Stimulated activated CD8-positive, alpha-beta memory T cell treated with anti-CD3 and anti-CD28 coated beads, Interleukin-7, amount 100 ng/mL, for 4 hours (primary cell): ENCODE results near the gene C16orf96.
"Not testable (repeated sequence)": the region's sequence is repeated elsewhere in the genome, so short reads cannot be mapped to it uniquely, and the experiment has no call there.

Experiments used
- DNase-seq, 2 donors: peaks; one replicate each; pipeline ENCODE4 v3.0.0-alpha.2; 2020; ENCODE audit warnings: low read depth in 2 of 2

The C16orf96 gene

DNA sequence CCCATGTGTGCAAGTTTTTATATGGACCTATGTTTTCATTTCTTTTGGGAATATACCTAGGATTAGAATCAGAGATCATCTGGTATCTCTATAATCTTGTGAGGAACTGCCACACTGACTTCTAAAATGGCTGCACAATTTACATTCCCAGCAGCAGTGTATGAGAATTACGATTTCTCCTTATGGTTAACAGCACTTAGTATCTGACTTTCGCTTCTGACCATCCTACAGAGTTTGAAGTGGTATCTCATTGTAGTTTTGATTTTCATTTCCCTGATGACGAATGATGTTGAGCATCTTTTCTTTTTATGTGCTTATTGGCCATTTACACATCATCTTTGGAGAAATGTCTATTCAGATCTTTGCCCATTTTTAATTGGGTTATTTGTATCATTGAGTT lies 10.0 kb downstream of the C16orf96 start:
- DNase-seq, result no peak

DNA sequence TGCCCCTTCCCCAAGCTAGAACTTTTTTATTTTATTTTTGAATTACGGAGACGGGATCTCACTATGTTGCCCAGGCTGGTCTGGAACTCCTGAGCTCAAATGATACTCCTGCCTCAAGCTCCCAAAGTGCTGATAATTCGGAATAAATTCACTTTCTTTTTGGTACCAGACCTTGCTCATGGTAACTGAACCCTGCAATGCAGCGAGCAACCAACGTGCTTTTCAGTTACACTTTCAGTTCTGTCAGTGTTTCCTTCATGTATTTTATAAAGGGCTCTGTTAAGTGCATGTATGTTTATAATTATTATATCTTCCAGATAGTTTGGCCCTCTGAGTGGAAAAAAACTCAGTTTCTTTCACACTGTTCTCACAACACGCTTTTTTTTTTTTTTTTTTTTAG lies 13.9 kb downstream of the C16orf96 start:
- DNase-seq, result no peak

DNA sequence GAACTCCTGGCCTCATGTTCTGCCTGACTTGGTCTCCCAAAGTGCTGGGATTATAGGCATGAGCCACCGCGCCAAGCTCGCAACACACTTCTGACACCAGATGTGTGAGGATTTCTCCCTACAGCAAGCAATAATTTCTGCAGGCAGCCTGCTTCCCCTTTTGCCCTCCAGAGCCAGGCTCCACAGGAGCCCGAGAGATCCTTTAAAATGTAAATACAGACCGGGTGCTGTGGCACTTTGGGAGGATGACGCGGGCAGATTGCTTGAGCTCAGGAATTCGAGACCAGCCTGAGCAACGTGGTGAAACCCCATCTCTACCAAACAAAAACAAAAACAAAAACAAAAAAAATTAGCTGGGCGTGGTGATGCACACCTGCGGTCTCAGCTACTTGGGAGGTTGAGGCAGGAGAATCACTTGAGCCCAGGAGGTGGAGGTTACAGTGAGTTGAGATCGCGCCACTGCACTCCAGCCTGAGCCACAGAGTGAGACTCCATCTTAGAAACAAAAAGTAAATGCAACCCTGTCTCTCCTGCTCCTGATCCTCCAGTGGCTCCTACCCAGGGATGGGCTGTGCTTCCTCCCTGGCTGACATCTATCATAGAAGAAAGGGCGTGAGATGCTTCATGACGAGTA lies 14.7 kb downstream of the C16orf96 start:
- DNase-seq, result no peak

DNA sequence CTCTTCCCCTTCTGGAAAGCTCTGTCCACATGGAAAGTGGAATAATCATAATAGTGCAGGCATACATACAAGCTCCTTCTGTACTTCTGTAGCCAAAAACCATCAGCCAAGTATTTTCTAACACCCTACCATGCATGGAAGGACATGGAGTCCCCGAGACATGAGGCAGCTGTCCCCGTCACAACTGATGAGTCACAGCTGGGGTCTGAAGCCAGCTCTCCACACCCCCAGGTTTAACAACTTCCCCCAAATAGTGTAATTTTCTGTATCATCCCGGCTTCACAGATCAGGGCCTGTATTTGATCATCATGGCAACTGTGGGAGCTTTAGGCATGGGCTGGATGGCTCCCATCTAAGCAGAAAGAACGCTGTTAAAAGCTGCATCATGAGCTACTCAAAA lies 16.6 kb downstream of the C16orf96 start:
- no peak for DNase-seq

DNA sequence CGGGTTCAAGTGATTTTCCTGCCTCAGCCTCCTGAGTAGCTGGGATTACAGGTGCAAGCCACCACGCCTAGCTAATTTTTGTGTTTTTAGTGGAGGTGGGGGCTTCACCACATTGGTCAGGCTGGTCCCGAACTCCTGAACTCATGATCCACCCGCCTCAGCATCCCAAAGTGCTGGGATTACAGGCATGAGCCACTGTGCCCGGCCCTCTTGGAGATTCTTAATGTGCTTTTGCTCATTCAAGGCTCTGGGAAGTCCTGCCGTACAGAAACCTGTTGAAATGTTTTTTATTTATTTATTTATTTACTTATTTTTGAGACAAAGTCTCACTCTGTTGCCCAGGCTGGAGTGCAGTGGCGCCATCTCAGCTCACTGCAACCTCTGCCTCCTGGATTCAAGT lies 17.8 kb downstream of the C16orf96 start:
- not testable (repeated sequence) for DNase-seq

DNA sequence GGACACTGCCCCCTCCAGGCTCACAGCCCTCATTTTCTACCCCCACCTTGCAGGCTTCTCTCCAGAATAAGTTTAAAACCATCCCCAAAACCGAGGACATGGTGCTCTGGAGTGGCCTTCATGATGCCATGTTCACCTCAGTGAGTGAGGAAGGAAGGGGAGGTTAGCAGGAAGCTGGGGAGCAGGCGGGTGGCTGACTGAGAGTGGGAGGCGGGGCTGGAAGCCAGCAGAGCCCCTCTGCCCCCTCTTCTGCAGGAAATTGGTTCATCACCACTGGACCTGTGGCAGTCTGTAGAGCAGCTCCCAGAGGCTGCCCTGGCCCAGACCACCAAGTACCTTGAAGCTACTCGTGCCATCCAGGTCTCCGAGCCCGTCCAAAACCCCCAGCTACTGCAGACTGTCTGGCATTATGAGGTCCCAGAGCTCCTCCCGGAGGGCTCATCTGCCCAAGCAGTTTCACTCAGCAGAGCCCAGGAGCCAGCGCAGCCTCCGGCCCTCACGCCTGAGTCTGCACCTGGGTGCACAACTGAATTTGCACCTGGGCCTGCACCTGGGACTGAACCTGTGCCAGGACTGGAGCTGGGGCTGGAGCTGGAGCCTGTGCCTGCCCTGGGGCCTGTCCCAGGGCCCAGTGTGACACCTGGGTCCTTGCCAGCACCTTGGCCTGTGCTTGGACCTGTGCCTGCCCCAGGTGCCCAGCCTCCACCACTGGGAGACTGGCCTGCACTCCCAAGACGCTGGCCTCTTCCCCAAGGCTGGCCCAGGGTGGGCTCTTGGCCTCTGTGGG lies 19.0 kb downstream of the C16orf96 start:
- DNase-seq, result no peak

DNA sequence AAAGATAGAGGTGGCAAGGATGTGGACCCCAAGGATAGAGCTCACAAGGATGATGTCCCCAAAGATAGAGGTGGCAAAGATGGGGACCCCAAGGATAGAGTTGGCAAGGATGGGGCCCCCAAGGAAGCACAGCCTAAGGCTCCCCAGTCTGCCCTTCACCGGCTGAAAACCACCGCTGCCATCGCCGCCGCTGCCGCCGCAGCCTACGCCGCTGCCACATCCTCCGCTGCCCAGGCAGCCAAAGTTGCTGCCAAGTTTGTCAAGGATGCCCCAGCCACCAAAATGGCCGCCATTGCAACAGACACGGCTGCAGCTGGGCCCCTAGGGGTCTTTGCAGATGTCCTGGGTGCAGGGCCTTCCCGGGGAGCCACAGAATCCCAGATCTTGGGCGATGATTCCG lies 19.9 kb downstream of the C16orf96 start:
- DNase-seq, result no peak

DNA sequence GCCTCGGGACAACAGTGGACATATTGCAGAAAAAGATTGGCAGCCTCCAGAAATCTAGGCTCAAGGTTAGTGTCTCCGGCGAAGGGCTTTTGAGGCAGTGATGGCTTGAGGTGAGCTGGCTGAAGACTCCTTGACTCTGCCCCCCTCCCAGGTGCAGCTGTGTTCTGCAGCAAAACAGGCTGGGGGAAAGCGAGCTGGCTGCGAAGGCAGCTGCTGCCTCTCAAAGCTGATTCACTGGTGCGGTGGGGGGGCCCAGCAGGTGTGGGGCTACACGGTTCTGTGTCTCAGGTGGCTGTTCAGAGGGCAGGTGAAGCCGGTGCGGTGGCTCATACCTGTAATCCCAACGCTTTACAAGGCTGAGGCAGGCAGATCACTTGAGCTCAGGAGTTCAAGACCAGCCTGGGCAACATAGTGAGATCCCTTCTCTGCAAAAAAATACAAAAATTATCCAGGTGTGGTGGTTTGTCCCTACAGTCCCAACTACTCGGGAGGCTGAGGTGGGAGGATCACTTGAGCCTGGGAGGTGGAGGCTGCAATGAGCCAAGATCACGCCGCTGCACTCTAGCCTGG lies 22.9 kb downstream of the C16orf96 start:
- no peak for DNase-seq

DNA sequence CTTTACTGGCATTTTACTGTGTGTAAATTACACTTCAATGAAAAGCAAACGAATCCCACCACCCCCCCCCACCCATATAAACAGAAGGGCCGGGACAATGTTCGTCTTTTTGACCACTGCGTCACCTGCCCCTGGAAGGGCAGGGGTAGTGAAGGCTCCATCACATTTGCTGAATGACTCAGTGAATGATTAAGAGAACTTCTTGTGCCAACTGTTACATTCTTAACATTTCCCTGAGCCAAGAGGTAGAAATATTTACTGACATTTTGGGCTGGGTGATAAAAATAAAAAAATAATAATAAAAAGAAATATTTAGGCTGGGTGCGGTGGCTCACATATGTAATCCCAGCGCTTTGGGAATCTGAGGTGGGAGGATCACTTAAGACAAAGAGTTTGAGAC lies 24.1 kb downstream of the C16orf96 start:
- no peak for DNase-seq

DNA sequence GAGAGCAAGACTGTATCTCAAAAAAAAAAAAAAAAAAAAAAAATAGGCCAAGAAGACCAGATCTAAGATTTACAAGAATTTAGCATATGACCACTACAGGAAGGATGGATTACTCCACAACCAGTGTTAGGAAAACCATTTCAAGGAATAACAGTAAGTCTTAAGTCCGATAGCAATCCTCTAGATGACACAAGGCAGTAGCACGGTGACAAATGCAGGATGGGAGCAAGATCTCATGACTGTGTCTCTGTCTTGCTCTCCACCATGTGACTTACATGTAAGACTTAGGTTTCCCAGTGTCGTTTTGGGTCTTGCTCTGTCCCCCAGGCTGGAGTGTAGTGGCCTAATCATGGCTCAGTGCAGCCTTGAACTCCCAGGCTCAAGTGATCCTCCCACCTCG lies 27.8 kb downstream of the C16orf96 start:
- no peak for DNase-seq

DNA sequence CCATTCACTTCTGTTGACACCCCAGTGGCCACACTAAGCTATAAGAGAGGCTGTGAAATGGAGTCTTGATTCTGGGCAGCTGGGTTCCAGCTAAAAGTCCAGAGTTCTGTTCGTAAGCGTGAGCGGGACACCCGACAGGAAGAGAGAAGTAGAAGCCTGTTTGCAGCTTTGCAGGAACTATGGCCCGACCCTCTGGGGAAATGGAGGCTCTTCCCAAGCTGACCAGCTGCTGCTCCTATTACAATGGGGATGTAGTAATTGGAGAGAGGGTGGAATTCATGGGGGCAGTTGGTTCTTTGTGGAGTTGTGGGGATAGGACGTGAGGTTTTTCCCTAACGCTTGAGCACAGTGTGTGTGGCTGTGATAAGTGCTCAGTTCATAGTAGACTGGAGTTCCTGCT lies 30.2 kb downstream of the C16orf96 start:
- DNase-seq, result no peak

DNA sequence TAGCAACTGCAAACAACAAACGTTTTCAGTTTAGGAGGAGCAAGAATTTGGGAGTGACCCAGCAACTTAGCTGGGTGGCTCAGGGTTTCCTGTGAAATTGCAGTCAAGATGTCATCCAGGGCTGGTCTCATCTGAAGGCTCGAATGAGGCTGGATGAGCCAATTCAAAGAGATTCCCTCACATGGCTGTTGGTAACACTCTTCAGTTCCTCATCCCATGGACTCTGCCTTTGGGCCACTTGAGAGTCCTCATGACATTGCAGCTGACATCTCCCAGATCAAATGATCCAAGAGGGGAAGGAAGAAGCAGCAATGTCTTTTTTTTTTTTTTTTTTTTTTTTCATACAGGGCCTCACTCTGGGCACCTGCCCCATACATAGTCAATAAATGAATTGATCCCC lies 32.2 kb downstream of the C16orf96 start:
- DNase-seq, result no peak

DNA sequence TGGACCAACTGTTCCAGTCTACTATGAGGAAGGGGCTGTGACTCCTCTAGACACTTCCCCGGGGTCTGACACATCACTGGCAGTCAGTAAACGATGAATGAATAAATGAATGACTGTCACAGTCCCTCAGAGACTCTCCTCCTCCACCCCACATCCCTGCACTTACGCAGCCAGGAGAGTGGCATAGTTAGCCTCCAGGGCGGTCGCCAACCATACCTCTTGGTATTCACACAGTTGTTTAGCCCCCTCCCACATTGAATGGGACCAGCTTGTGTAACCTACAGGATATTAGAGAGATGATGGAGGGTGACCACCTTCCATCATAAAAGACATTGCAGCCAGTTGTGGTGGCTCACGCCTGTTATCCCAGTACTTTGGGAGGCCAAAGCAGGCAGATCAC lies 32.8 kb downstream of the C16orf96 start:
- no peak for DNase-seq

DNA sequence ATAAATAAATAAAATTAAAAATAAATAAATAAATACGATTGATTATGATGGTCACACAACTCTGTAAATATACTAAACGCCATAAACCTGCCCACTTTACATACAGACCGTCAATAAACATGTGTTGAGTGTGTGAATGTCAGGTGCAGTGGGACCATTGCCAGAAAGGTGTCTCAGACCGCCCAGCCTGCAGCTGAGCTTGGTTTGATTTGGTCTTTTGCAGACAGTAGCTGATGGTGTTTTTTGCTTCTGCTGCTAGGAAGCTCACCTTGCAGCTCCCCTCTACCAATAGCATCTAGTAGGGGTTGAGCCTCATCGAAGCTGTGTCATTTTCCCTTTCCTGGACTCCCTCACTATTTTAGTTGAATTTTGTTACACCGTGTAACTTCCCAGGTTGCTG lies 35.1 kb downstream of the C16orf96 start:
- DNase-seq, result no peak

DNA sequence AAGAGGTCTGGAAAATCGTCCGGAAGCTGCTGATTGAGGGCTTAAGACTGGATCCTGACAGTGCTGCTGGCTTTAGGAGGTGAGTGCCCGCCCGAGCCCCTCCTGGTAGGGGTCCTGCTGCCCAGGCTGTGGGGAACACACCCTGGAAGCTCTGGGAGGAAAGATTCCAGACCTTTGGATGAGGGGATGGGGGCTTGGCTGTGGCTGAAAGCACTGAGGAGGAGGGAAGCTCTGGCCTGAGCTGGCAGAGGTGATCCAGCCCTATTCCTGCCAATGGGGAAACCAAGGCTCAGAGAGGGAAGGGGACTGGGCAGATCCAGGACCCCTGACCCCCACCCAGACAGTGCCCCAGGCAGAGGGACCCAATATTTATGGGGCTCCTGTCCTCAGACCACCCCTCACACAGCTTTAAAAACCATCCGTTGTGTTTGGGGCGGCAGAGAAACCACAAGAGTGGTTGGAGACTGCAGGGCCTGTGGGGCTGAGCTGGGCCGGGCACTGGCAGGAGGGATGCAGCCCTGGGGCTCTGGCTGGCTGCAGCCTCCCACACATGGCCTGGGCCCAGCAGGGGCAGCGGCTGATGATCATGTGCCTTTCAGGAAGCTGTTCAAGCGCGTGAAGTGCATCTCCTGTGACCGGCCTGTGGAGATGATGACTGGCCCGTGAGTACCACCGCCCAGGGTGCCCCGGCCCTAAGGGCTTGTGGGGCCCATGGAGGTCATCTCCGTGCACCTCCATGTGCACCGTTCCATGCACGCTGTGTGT lies 35.7 kb downstream of the C16orf96 start:
- no peak for DNase-seq

DNA sequence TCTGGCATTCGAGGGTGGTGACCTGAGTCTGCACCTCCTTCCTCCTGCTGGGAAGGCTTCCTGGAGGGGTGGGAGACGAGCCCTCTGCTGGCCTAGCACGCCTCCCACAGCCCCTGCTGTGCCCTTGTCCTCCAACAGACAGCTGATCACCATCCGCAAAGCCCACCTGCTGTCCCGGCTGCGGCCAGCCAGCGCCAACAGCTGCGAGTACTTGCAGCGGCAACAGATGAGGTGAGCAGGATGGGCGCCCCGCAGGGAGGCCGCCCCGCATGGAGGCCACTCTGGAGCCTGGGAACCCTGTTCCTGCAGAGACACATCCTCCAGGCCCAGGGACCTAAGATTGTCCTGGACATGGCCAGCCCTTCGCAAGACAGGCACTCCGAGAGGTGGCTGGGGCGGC lies 36.9 kb downstream of the C16orf96 start:
- DNase-seq, result no peak

DNA sequence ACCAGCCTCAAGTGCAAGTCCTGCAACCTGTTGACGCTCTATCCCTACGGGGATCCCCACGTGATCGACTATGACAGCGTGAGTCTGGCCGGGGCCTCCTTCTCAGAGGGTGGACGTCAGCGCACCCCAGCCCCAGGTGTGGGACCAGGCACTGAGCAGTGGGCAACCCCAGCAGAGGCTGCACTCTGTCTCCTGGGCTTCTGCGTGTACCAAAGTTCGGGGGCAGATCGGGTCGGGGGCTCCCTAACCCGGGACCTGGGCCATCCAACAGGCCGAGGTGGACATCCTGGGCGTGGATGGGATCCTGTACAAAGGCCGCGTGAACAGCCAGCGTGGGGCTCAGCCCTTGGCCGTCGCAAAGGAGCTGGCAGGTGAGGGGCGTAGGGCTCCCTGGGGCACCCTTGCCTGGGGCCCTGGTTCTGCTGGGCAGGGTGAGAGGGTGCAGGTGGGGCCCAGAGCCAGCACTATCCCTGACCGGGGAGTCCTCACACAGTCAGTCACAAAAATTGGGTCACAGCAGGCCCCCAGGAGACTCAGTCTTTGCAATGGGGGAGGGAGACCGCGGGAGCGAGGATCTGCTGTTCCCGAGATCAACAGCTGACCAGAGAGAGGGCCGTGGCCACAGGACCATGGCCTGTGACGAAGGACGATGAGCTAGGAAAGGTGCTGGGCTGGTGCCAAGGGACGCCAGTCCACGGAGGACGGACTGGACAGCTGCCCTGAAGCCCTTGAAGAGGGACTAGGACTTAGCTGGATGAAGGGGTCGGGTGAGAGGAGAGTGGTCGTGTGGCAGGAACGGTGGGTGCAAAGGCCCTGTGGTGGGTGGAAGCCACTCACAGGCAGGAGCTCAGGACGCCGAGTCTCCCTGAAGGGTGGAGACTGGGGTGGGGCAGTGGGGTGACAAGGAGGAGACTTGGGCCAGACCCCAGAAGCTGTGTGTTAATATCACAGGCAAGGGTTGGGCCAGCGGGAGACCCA lies 38.6 kb downstream of the C16orf96 start:
- DNase-seq, result no peak

DNA sequence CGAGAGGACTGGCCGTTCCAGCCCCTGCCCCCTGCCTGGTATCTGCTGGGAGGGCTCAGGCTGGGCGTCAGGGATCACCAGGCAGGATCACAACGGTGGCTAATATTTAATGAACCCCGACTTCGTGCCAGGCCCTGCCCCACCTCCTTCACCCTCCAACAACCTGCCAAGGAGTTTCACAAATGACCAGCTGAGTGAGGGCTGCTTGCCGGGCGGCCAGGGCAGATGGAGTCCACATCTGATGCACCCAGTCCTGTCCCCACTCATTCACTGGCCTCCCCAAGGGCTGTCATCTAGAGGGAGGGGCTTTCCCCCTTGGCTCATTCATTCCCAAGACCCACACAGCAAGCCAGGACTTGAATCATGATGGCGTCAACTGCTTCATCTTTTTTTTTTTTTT lies 41.0 kb downstream of the C16orf96 start:
- no peak for DNase-seq

DNA sequence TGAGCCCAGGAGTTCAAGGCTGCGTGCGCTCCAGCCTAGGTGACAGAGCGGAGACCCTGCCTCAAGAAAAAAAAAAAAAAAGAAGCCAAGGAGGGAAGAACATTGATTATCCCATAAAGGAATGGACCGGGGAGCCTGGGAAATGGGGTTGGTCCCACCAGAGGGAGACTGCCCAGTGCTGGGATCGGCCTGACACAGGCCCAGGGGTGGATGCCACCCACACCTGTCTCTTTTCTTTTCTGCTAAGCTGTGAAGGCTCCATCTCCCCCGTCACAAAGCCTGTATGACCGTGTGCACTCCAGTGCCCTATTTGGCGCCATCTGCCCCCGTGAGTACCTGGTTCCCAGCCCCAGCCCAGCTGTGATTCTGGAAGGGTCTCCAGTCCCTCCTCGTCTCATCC lies 42.9 kb downstream of the C16orf96 start:
- DNase-seq, result no peak

DNA sequence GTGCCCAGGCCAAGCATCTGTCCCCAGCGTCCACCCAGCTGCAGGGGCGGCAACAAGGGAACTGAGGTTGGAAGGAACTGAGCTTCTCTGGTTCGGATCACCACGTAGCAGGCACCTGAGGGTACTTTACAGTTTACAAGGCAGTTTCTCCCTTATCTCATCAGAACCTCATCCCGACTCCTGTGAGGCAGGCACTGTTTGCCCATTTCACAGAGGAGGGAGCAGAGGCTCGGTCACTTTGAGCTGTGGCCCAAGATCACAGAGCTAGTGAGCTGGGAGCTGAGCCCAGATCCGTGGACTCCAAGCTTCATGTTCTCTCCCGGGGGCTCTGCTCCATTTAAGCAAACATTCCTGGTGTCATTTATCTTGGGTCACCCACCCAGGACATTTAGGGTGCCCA lies 43.4 kb downstream of the C16orf96 start:
- DNase-seq, result no peak
